HepG2 (cell line): Measurements from ENCODE around the gene CD72. TPM values are rescaled to one million over a fixed set of nuclear protein-coding genes. Genes with fewer than 3 reads are reported as not detected.

ENCODE experiments used
- AGO1 ChIP-seq: fragments of 200-400 bp; formaldehyde crosslinking; IDR thresholded peaks from 2 replicates; pipeline ENCODE4 v1.6.1; 2017; ENCODE audit warnings: mild to moderate bottlenecking, low read depth, low read length, moderate library complexity; ENCODE audit not compliant: poor library complexity, severe bottlenecking
- FOSL2 ChIP-seq: sonication (generic); formaldehyde crosslinking; IDR thresholded peaks from 2 replicates; pipeline ENCODE4 v1.4.0; 2020; ENCODE audit warnings: missing genetic modification reagents
- FOXC1 ChIP-seq: sonication (generic); formaldehyde crosslinking; IDR thresholded peaks from 2 replicates; pipeline ENCODE4 v1.8.0; 2022; ENCODE audit warnings: mild to moderate bottlenecking, missing genetic modification reagents, borderline replicate concordance
- IRF1 ChIP-seq: sonication (generic); formaldehyde crosslinking; IDR thresholded peaks from 2 replicates; pipeline ENCODE4 v1.4.0; 2020; ENCODE audit warnings: low read depth, mild to moderate bottlenecking, missing genetic modification reagents
- KLF6 ChIP-seq: IDR thresholded peaks from 2 replicates; pipeline ENCODE4 v1.8.0; 2016; ENCODE audit warnings: missing biosample characterization, missing genetic modification reagents
- NCOA2 ChIP-seq: sonication (generic); formaldehyde crosslinking; IDR thresholded peaks from 2 replicates; pipeline ENCODE4 v1.8.0; 2022; ENCODE audit warnings: inconsistent platforms
- NFE2L1 ChIP-seq: sonication (generic); formaldehyde crosslinking; IDR thresholded peaks from 2 replicates; pipeline ENCODE4 v1.4.0; 2020; ENCODE audit warnings: missing genetic modification reagents, mild to moderate bottlenecking, borderline replicate concordance
- NR2C2 ChIP-seq: sonication (generic); formaldehyde crosslinking; IDR thresholded peaks from 2 replicates; pipeline ENCODE4 v1.4.0; 2020; ENCODE audit warnings: missing genetic modification reagents, mild to moderate bottlenecking, moderate library complexity, borderline replicate concordance
- NR3C1 ChIP-seq: sonication (generic); formaldehyde crosslinking; IDR thresholded peaks from 2 replicates; pipeline ENCODE4 v1.4.0; 2020; ENCODE audit warnings: missing genetic modification reagents
- RCOR2 ChIP-seq: IDR thresholded peaks from 2 replicates; pipeline ENCODE4 v1.6.1; 2016; ENCODE audit warnings: missing biosample characterization, missing genetic modification reagents
- SP1 ChIP-seq, 2 experiments: fragments of 450-650 bp in 1 of 2; sonication (generic) in 1 of 2; formaldehyde crosslinking in 1 of 2; IDR thresholded peaks; 2 replicates each; pipeline versions ENCODE4 v1.4.0 to v1.6.1; 2016 to 2020; ENCODE audit warnings: missing genetic modification reagents in 1 of 2
- TARDBP ChIP-seq: sonication (generic); formaldehyde crosslinking; IDR thresholded peaks from 2 replicates; pipeline ENCODE4 v1.8.0; 2022; ENCODE audit warnings: mild to moderate bottlenecking, missing genetic modification reagents
- ZFP36L2 ChIP-seq: sonication (generic); formaldehyde crosslinking; IDR thresholded peaks from 2 replicates; pipeline ENCODE4 v1.4.0; 2020; ENCODE audit warnings: missing genetic modification reagents
- ZFP91 ChIP-seq: sonication (generic); formaldehyde crosslinking; IDR thresholded peaks from 2 replicates; pipeline ENCODE4 v1.9.0; 2022; ENCODE audit warnings: missing genetic modification reagents, mild to moderate bottlenecking, borderline replicate concordance
- ZNF136 ChIP-seq: sonication (generic); formaldehyde crosslinking; IDR thresholded peaks from 2 replicates; pipeline ENCODE4 v1.8.1; 2022; ENCODE audit warnings: low read depth, mild to moderate bottlenecking, moderate library complexity, missing genetic modification reagents
- ZNF225 ChIP-seq: sonication (generic); formaldehyde crosslinking; IDR thresholded peaks from 2 replicates; pipeline ENCODE4 v1.4.0; 2020; ENCODE audit warnings: mild to moderate bottlenecking, missing genetic modification reagents
- ZNF234 ChIP-seq: sonication (generic); formaldehyde crosslinking; conservative IDR thresholded peaks from 2 replicates; pipeline ENCODE4 v1.5.1; 2020; ENCODE audit warnings: mild to moderate bottlenecking, missing genetic modification reagents
- ZNF335 ChIP-seq: sonication (generic); formaldehyde crosslinking; IDR thresholded peaks from 2 replicates; pipeline ENCODE4 v1.4.0; 2020; ENCODE audit warnings: missing genetic modification reagents
- ZNF343 ChIP-seq: sonication (generic); formaldehyde crosslinking; IDR thresholded peaks from 2 replicates; pipeline ENCODE4 v1.4.0; 2020; ENCODE audit warnings: mild to moderate bottlenecking, missing genetic modification reagents
- ZNF362 ChIP-seq: sonication (generic); formaldehyde crosslinking; IDR thresholded peaks from 2 replicates; pipeline ENCODE4 v1.4.0; 2020; ENCODE audit warnings: missing genetic modification reagents, mild to moderate bottlenecking, borderline replicate concordance
- ZNF460 ChIP-seq: sonication (generic); formaldehyde crosslinking; IDR thresholded peaks from 2 replicates; pipeline ENCODE4 v1.5.1; 2020; ENCODE audit warnings: missing genetic modification reagents, mild to moderate bottlenecking, borderline replicate concordance
- ZNF549 ChIP-seq: sonication (generic); formaldehyde crosslinking; IDR thresholded peaks from 2 replicates; pipeline ENCODE4 v1.5.0; 2020; ENCODE audit warnings: missing genetic modification reagents
- ZNF597 ChIP-seq: sonication (generic); formaldehyde crosslinking; IDR thresholded peaks from 2 replicates; pipeline ENCODE4 v1.5.0; 2020; ENCODE audit warnings: missing genetic modification reagents
- ZNF598 ChIP-seq: sonication (generic); formaldehyde crosslinking; IDR thresholded peaks from 2 replicates; pipeline ENCODE4 v1.5.1; 2020; ENCODE audit warnings: mild to moderate bottlenecking, missing genetic modification reagents, borderline replicate concordance
- ZNF670 ChIP-seq: sonication (generic); formaldehyde crosslinking; IDR thresholded peaks from 2 replicates; pipeline ENCODE4 v1.8.0; 2022; ENCODE audit warnings: mild to moderate bottlenecking, missing genetic modification reagents, borderline replicate concordance
- ZNF724P ChIP-seq: sonication (generic); formaldehyde crosslinking; IDR thresholded peaks from 2 replicates; pipeline ENCODE4 v1.8.0; 2022; ENCODE audit warnings: missing genetic modification reagents, borderline replicate concordance
- ZNF772 ChIP-seq: sonication (generic); formaldehyde crosslinking; IDR thresholded peaks from 2 replicates; pipeline ENCODE4 v1.5.0; 2020; ENCODE audit warnings: mild to moderate bottlenecking, missing genetic modification reagents
- ZNF839 ChIP-seq: sonication (generic); formaldehyde crosslinking; IDR thresholded peaks from 2 replicates; pipeline ENCODE4 v1.4.0; 2020; ENCODE audit warnings: missing genetic modification reagents, mild to moderate bottlenecking, borderline replicate concordance
- ZNF878 ChIP-seq: sonication (generic); formaldehyde crosslinking; IDR thresholded peaks from 2 replicates; pipeline ENCODE4 v1.8.1; 2023; ENCODE audit warnings: mild to moderate bottlenecking, missing genetic modification reagents, moderate library complexity
- polyA plus RNA-seq, 8 experiments: library from polyadenylated mRNA; depleted of rRNA in 3 of 8; stranded (reverse) in 7 of 8; unstranded in 1 of 8; fragments of >200 nt; fragmentation: Illumina TruSeq in 4 of 8; extraction: Trizol in 4 of 8; gene quantifications; 2 replicates each; pipeline versions ENCODE4 v1.2.1 to v1.2.3, GENCODE V29; 2011 to 2016; ENCODE audit warnings: low read depth in 4 of 8, missing spikeins in 1 of 8, mixed read lengths in 1 of 8; ENCODE audit not compliant: insufficient read depth in 1 of 8
- total RNA-seq, 5 experiments: library from RNA; depleted of rRNA; stranded (reverse); fragments of >200 nt; fragmentation: Illumina TruSeq; extraction: Trizol; gene quantifications; 2 replicates each; pipeline ENCODE4 v1.2.3, GENCODE V29; 2016; ENCODE audit warnings: low read depth in 1 of 5

The CD72 gene
- total and polyA plus RNA-seq, 2 of the 13 experiments (the other 11 are each of a cell fraction or from before 2014, with no cell fraction given): 0.18 to 1.1 TPM

GRCh38 chr9:35603506-35603985 lies 14.7 kb downstream of the CD72 start (continued):
- TF ChIP-seq NCOA2 (CRISPR knock-in tag) (no peak), TARDBP (CRISPR knock-in tag) (no peak), KLF6 (no peak), NFE2L1 (no peak), AGO1 (no peak), FOSL2 (CRISPR knock-in tag) (no peak), ZNF772 (CRISPR knock-in tag) (no peak; the same call in 1 of the 2 replicates), ZNF362 (CRISPR knock-in tag) (no peak), ZNF335 (CRISPR knock-in tag) (no peak), NR3C1 (CRISPR knock-in tag) (no peak), FOXC1 (CRISPR knock-in tag) (no peak), ZNF839 (CRISPR knock-in tag) (no peak), ZNF598 (CRISPR knock-in tag) (no peak), ZNF460 (CRISPR knock-in tag) (no peak), ZNF234 (CRISPR knock-in tag) (no peak), ZFP91 (CRISPR knock-in tag) (no peak), ZFP36L2 (CRISPR knock-in tag) (no peak), IRF1 (CRISPR knock-in tag) (no peak), ZNF670 (CRISPR knock-in tag) (no peak), ZNF343 (no peak), ZNF724P (CRISPR knock-in tag) (peak; percentile 75; the same call in 1 of the 2 replicates), ZNF878 (CRISPR knock-in tag) (no peak), RCOR2 (CRISPR knock-in tag) (no peak), NR2C2 (no peak), ZNF136 (CRISPR knock-in tag) (no peak), SP1 (IDR thresholded peaks at IDR 0.05) (no peak), SP1 (CRISPR knock-in tag; IDR thresholded peaks at IDR 0.05) (no peak), ZNF225 (CRISPR knock-in tag) (no peak), ZNF549 (CRISPR knock-in tag) (no peak), ZNF597 (CRISPR knock-in tag) (no peak)
